Stromal cell of bone marrow (primary cell): Measurements from ENCODE around the gene DACT3.
"Not testable (repeated sequence)": the region's sequence is repeated elsewhere in the genome, so short reads cannot be mapped to it uniquely, and the experiment has no call there.

Experiments used
- DNase-seq: peaks from one replicate; pipeline ENCODE4 v3.0.0-alpha.2; 2012; ENCODE audit warnings: low read depth

DACT3 gene

DNA sequence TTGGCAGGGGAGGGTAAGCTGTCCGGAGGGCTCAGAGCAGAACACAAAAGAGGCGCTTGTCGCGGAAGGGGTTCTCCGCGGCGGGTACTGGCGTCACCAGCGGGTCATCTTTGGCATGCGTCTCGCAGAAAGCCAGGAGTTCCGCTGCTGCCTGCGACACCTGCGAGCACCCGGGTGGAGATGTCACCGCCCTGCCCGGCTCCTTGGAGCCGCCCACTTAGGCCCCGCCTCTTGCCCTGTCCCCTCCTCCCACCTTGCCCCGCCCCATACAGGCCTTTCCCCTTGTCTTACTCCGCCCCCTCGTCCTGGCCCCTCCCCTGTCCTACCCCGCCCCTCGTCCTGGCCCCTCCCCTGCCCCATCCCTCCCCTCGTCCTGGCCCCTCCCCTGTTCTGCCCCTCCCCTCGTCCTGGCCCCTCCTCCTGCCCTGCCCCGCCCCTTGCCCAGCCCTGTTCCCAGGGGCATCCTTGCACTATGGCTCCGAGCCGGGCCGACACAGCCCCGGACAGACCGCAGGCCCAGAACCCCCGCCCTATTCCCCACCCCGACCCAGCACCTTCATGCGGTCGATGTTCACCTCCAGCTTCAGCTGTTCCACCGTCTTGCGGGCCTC lies 26.8 kb downstream of the DACT3 start:
- no peak for DNase-seq

DNA sequence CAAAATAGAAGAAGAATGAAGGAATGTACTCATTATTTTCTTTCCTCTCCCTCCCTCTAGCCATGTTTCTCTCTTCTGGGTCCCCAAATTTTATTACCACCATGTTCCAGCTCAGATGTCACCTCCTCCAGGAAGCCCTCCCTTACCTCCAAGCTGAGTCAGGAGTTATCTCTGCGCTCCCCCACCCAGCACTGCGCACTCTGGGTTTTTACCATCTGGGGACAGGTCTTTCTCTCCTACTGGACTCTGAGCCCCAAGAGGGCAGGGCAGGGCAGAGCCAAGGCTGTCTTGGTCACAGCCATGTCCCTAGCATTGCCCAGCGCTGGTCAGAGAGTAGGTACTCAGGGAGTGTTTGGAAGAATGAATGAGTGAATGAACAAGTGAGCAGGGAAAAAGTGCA lies 27.9 kb downstream of the DACT3 start:
- DNase-seq: no peak

DNA sequence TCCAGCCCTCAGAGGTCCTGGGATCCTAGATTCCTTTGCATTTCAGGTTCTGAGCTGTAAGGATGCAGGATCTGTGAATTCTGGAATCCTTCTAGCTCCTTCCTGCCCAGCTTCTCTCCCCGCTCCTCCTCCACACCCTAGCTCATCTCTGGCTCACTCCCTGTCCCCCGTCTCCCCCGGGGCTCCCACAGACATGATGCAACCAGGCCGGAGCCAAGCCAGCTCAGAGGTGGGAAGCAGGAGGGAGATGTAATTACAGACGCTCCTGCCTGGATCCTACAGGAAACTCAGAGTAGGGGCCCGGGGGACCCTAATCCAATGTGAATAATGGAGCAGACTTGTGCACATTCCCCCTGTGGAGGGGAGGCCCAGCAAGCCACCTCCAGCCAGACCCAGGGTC lies 29.5 kb downstream of the DACT3 start:
- no peak for DNase-seq

DNA sequence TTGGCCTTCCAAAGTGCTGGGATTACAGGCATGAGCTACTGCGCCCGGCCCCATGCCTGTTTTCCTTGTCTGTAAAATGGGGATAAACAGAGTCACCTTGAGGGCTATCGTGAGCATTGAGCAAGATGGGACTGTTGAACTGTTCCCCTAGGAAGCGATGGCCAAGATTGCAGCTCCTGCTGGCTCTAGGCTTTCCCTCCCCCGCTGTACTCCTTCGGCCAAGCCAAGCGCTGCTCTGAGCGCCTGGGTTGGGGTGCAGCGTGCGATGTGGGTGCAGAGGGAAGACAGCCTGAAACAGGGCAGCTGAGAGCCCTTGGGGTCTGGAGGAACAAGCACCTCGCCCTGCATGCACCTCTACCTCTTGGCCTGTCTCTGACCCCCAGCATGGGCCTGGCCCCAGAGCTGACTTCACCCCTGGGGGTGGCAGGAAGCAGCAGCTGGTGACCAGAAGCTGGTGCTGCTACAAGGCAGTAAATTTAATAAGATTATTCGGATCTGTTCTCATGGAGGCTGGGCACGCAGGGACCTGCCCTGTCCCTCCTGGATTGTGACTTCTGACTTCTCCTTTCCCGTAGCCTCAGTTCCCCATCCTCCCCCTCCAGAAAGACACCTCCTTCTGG lies 30.3 kb downstream of the DACT3 start:
- DNase-seq: no peak

DNA sequence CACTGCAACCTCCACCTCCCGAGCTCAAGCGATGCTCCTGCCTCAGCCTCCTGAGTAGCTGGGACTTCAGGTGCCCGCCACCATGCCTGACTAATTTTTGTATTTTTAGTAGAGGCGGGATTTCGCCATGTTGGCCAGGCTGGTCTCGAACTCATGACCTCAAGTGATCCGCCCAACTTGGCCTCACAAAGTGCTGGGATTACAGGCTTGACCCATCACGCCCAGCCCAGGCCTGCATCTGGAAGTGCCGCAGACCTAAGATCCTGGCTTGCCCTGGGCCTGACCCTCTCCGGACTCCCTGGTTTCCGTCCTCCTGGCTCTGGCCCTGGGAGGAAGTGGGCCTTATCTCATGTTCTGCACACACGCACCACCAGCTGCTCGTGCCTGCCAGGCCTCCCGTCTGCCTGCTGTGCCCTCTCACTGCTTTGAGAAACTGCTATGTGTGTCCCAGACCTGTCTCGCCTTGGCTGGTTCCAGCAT lies 31.4 kb downstream of the DACT3 start:
- DNase-seq: no peak

DNA sequence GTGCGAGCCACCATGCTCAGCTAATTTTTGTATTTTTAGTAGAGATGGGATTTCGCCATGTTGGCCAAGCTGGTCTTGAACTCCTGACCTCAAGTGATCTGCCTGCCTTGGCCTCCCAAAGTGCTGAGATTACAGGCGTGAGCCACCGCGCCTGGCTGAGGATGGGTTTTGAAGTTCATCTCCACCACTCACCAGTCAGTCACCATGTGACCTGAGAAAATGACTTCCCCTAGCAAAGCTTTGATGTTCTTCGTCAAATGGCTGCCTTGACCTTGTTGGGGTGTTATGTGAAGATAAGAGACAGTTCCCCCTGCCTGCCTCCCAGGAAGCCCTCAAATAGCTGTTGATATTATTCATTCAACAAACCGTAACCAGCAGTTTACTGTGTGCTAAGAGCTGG lies 32.0 kb downstream of the DACT3 start:
- not testable (repeated sequence) for DNase-seq

DNA sequence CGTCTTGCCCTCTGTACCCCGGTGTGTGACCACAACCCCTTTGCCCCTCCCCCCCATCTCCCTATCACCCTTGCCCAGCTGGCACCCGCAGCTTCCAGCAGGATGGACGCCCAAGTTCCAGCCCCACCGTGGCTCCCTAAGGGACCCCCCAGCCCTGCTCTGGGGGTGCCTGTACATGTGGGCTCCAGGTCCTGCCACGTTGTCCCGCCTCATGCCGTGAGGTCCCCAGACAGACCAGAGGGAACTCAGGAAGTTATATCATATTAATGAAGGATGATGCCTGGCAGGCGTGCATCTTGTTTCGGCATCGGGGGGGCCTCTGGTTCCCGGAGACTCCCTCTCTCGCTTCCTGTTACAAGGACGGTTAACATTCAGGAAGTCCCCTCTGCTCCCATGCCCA lies 34.5 kb downstream of the DACT3 start:
- DNase-seq: no peak

DNA sequence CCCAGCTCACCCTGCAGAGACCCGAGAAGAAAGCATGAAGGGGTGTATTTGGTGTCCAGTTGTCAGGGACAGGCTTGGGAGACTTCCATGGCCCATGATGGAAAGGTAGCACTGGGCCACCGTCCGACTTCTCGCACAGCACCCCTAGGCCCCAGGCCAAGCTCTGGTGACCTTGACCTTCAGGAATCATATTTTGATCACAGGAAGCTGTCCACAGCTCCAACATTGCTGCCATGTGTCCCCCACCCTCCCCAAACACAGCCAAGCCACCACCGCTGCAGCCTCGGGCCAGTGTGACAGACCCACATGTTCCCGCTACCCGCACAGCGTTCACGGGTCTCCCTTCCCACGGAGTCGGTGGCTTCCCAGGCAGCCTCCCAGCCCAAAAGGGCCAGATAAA lies 35.3 kb downstream of the DACT3 start:
- no peak for DNase-seq

DNA sequence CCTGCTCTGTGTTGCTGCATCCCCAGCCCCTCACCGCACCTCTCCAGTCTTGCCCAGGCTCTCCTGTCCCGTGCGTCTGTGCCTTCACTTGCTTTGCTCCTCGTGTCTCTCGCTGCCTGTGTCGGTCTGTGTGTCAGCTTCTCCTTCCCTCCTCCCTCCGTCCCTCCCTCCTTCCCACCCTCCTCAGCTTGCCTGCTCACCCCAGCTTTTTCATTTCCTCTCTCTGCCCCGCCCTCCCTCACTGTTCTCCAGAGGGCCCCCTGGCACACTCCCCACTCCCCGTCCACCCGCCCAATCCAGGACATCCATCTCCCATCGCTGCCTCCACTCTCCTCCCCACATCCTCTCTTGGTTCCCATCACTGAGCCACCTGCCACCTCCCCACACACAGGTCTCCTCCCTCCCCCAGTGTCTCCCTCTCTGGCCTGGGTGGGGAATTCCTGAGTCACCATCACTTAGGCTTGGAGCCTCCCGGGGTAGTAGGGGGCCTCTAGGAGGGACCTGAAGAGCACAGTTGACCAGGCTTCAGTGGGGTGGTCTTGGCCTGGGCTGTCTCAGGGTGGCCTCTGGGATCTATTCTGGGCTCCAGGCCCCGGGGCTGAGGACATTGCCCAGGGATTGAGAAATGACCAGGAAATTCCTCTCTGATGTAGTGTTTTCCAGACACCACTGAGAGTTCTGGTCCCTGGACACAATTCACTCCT lies 35.9 kb downstream of the DACT3 start, which contains the start of gene PTGIR:
Gene PTGIR (minus strand): TSS at position 132 of the 704 bp plus-strand sequence. CDS start 864 bp downstream, outside the sequence.
- DNase-seq: peak; percentile 74

DNA sequence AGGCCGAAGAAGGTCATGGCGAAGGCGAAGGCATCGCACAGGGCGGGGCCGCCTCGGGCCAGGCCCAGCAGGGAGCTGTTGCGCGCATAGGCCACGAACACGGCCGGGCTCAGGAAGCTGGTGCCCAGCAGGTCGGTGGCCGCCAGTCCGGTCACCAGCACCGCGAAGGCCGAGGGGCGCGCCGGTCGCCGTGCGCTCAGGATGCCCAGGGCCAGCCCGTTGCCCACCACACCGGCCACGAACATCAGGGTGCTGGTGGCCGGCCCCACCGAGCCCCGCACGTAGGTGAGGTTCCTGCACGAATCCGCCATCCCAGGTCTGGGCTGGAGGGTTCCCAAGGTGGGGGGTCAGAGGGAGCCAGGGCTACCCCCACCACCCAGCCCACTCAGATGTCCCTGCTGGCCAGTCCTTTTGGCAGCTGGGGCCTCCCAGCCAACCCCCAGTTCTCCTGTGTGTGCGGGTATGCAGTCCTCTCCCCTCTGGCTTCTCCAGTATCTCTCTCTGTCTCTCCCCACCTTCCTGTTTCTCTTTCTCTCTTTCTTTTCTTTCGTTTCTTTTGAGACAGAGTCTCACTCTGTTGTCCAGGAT lies 37.0 kb downstream of the DACT3 start:
- no peak for DNase-seq

DNA sequence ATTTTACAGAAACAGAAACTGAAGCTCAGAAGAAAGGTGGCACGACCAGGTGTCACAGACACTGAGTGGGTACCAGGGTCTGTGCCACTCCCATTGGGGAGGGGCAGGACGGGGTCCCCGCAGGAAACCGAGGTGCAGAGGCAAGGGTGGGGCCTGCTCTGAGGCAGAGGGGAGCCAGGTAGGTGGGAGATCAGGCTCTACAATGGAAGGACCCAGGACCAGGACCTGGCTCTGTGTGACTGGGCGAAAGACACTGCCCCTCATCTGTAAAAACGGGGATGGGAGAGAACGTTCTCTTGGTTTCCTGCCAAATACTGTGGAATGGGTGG lies 38.9 kb downstream of the DACT3 start:
- no peak for DNase-seq

DNA sequence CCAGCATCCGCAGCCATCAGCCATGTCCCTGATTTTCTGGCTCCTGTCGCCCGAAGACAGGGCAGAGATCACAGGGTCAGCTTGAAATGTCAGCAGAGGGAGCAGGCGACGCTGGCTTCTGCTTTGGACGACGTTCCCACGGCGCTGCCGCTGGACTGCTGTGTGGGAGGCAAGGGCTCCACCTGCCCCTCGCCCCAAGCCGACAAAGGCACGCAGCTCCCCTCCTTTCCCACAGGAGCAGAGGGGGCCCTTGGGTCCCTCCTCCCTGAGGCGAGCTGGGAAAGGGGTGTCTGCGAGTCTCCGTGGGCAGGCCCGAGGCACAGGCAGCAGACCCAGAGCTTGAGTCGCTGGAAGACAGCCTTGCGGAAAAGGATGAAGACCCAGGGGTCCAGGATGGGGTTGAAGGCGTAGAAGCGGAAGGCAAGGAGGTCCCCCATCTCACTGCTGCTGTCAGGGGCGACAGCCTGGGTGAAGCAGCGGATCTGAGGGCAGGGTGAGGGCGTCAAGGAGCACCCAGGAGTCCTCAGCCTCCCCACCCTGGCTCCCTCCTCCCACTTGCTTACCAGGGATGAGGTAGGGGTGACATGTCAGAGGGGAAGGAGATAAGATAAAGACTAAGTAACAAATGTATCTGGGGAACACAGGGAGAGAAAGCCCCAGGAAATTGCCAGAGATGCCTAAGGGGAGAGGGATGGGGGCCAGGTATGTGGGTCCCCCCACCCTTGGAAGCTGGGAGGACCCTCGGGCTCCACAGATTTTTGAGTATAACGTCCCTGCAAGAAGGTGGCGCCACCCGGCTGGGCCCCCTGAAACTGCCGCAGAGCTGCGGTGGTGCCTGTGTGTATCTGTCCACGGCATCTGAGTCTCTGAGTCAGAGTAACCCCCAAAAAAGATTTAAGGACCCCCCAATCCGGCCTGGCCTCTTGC lies 39.5 kb downstream of the DACT3 start:
- DNase-seq: no peak

DNA sequence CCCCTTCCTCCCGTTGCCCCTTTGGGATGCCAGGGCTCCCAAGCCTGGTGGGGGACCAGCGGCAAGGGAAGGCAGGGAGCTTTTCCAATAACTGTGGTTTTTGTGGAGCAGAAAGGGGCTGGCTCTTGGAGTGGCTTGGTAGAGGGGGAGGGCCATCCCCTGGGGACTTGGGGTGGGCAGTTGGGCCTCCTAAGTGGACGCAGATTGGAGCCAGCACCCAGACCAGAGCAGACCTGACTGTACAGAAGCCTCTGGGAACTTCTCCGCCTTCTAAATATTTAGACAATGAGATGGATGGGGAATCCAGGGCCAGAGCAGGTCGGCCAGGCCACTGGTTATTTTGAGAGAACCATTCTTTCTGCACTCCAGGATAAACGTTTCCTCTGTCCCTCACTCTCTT lies 40.3 kb downstream of the DACT3 start:
- DNase-seq: no peak

DNA sequence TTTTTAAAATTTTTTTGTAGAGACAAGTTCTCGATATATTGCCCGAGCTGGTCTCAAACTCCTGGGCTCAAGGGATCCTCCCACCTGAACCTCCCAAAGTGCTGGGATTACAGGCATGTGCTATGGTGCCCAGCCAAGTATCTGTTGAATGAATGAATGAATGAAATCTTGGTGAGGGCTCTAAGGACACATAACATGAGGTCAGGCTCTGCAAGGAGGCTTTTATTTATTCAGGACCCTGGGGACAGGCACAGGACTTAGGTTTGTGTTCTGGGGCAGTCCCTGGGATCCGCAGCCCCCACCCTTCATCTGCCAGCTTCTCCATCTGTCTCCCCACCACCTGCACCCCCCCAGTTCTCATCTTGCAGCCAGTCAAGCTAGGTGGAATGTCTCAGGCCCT lies 40.7 kb downstream of the DACT3 start:
- no peak for DNase-seq

DNA sequence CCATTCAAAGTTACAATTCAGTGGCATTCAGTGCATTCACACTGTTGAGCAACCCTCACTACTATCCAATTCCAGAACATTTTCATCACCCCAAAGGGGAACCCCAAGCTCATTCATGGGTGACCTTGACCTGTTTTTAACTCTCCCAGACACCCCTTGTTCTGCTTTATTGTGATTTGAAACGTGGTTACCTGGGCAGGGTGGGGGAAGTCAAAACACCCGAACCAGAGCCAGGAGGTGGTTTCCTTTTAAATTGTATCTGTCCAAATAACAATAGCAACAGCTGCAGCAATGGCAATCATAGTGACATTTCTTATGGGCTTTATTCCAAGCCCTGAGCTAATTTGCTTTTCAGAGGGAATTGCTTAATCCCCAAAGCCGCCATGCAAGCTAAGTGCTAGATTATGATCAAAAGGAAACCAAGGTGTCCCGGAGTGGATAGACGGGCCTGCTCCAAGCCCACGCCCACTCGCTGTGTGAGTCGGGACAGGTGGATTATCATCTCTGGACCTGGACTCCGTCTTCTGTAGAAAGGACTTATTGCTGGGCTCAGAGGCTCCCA lies 42.2 kb downstream of the DACT3 start:
- DNase-seq: no peak

DNA sequence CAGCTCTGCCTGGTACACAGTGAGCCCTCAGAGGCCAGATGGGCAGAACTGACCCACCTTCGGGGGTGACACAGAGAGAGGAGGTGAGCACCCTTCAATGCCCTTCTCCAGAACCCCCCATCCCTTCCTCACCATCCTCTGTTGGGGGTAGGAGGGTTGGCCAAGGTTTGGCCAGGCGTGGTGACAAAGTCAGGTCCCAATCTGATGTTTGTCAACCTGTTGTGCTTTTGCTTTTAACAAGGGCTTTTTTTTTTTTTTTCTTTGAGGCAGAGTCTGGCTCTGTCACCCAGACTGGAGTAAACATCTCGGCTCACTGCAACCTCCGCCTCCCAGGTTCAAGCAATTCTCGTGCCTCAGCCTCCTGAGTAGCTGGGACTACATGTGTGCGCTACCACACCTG lies 43.4 kb downstream of the DACT3 start:
- no peak for DNase-seq

DNA sequence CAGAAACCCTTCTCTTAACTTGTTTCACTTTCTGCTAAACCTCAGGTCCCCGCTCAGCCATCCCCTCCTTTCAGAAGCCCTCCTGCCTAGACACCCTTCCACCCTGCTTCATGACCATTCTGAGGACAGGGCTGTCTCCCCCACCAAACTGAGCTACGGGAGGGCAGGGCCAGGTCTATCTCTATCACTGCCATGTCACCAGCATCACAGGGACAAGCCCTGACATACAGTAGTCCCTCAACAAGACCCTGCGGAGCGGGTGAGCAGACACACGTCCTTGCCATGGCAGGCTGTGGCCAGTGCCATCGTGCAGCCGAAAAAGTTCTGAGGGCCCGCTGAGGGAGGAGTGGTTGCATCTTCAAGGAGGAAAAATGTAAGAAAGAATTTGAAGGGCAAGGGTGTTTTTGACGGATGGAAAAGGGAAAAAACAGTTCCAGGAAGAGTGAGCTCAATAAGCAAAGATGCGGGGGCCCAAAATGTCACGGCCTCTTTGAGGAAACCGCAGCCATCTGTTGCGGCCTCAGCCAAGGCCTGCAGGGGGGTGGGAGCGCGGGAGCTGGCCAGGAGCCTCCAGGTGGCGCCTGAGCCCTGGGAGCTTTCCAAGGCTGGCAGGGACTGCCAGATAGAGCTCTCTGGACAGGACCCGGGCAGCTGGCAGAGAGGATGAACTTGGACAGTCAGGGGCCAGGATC lies 44.2 kb downstream of the DACT3 start:
- no peak for DNase-seq

DNA sequence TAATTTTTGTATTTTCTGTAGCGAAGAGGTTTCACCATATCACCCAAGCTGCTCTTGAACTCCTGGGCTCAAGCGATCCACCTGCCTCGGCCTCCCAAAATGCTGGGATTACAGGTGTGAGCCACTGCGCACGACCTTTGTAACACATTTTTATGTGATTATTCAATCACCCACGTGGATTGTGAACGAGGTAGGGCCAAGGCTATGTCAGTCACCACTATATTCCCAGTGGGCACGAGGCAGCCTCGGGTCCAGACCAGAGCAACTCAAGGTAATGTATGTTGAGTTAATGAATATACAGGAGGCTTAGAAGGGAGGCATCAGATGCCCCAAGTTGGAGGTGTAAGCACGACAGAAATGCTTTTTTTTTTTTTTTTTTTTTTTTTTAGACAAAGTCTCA lies 45.0 kb downstream of the DACT3 start:
- DNase-seq: no peak

DNA sequence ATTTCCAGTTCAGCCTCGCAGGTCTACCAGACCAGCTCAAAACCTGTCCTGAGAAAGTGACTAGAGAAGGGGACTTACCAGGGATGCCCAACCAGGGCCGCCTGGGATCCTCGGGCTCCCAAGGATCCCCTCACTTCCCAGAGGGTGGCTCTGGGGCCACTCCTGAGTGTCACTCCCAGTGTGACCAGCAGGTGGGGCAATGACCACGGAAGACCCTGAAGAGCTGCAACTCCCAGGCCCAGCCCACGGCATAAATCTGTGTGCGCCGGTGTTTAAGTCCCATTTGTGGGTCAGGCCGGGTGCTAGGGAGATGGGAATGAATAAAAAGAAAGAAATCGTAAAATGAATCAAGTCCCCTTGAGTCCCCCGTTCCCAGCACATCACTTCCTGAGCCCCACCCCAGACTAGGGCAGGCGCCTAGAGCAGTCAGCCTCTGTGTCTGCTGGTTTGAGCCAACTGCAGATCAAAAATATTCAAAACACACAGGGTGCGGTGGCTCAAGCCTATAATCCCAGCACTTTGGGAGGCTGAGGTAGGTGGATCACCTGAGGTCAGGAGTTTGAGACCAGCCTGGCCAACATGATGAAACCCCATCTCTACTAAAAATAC lies 46.8 kb downstream of the DACT3 start:
- DNase-seq: no peak

DNA sequence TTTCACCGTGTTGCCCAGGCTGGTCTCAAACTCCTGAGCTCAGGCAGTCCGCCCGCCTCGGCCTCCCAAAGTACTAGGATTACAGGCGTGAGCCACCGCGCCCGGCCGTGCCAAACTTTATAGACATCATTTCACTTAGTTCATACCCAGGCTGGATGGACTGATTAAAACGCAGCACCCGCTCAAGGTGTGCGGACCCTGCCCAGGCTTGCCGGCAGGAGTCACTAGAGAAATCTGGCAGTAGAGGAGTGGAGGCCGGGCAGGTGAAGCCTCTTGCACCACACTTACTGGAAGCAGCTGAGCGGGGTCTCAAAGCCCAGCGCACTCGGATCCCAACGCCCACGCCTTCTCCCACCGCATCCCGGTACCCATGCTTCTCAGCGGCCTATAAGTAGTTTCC lies 47.5 kb downstream of the DACT3 start:
- DNase-seq: no peak

DNA sequence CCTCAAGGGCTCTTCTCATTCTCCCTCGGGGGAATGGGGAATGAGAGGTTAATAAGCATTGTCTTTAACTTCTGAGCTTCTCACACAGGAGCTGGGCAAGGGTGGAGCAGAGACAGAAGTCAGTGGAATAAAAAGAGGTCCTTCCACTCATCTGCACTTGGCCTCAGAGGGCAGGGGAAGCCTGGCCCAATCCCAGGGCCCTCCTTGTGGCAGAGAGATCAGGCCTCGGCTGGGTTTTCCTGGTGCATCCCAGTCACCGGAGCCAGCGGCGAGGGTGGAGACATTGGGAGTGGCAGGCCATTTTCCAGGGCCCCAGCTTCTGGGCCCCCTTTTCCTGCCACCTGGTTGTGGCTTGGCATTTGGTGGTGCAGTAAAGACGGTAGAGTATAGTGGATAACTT lies 49.2 kb downstream of the DACT3 start:
- DNase-seq: no peak
